Mesenchymal stem cell (in vitro differentiated cells and primary cell): ENCODE results near the gene MYOZ2.

ENCODE experiments used
- DNase-seq: peaks from one replicate; pipeline ENCODE4 v3.0.0-alpha.2; 2013
- H2AFZ ChIP-seq: one replicate; pipeline ENCODE4 v1.6.1; 2013; ENCODE audit warnings: low read depth, mild to moderate bottlenecking, control low read depth, inconsistent platforms, low read length, moderate library complexity
- H2AK5ac ChIP-seq: 2 replicates; pipeline ENCODE4 v1.6.1; 2013; ENCODE audit warnings: low read length, moderate library complexity, mild to moderate bottlenecking, inconsistent platforms; ENCODE audit not compliant: severe bottlenecking
- H2BK120ac ChIP-seq: one replicate; pipeline ENCODE4 v1.6.1; 2013; ENCODE audit warnings: low read depth, mild to moderate bottlenecking, inconsistent platforms, low read length, moderate library complexity
- H2BK12ac ChIP-seq, 2 experiments: one replicate each; pipeline ENCODE4 v1.6.1; 2013; ENCODE audit warnings: inconsistent platforms in 2 of 2, low read length in 2 of 2, mild to moderate bottlenecking in 2 of 2, moderate library complexity in 2 of 2, control low read depth in 1 of 2
- H2BK15ac ChIP-seq: one replicate; pipeline ENCODE4 v1.6.1; 2013; ENCODE audit warnings: mild to moderate bottlenecking, low read depth, inconsistent platforms; ENCODE audit not compliant: poor library complexity, severe bottlenecking
- H2BK5ac ChIP-seq: 2 replicates; pipeline ENCODE4 v1.6.1; 2013; ENCODE audit warnings: low read depth, mild to moderate bottlenecking, low read length, control low read depth, inconsistent platforms; ENCODE audit not compliant: poor library complexity, severe bottlenecking
- H3K14ac ChIP-seq, 2 experiments: one replicate each; pipeline ENCODE4 v1.6.1; 2013; ENCODE audit warnings: inconsistent platforms in 2 of 2, low read length in 2 of 2, control low read depth in 1 of 2, mild to moderate bottlenecking in 1 of 2, moderate library complexity in 1 of 2
- H3K18ac ChIP-seq, 2 experiments: one replicate each; pipeline ENCODE4 v1.6.1; 2013; ENCODE audit warnings: inconsistent platforms in 2 of 2, low read length in 2 of 2, control low read depth in 1 of 2, low read depth in 1 of 2, mild to moderate bottlenecking in 1 of 2
- H3K23ac ChIP-seq, 2 experiments: one replicate each; pipeline ENCODE4 v1.6.1; 2013; ENCODE audit warnings: inconsistent platforms in 2 of 2, low read length in 2 of 2, mild to moderate bottlenecking in 2 of 2, moderate library complexity in 2 of 2, control low read depth in 1 of 2
- H3K27ac ChIP-seq: 2 replicates; pipeline ENCODE4 v1.5.1; 2013; ENCODE audit warnings: mild to moderate bottlenecking, moderate library complexity, low read length, control low read depth, inconsistent platforms; ENCODE audit not compliant: poor library complexity, severe bottlenecking
- H3K27me3 ChIP-seq, 2 experiments: 2 replicates each; pipeline versions ENCODE4 v1.6.1 to v1.7.0; 2013; ENCODE audit warnings: low read length in 2 of 2, mild to moderate bottlenecking in 2 of 2, moderate library complexity in 2 of 2, control low read depth in 1 of 2, inconsistent platforms in 1 of 2; ENCODE audit not compliant: control insufficient read depth in 1 of 2, insufficient read depth in 1 of 2
- H3K36me3 ChIP-seq, 2 experiments: 2 replicates each; pipeline versions ENCODE4 v1.6.1 to v1.7.0; 2013; ENCODE audit warnings: low read length in 2 of 2, control low read depth in 1 of 2, inconsistent platforms in 1 of 2, low read depth in 1 of 2, mild to moderate bottlenecking in 1 of 2; ENCODE audit not compliant: insufficient read depth in 2 of 2, control insufficient read depth in 1 of 2
- H3K4ac ChIP-seq, 2 experiments: one replicate each; pipeline ENCODE4 v1.6.1; 2013; ENCODE audit warnings: inconsistent platforms in 2 of 2, low read length in 2 of 2, mild to moderate bottlenecking in 2 of 2, moderate library complexity in 2 of 2, control low read depth in 1 of 2, low read depth in 1 of 2
- H3K4me1 ChIP-seq: 2 replicates; pipeline ENCODE4 v1.6.1; 2013; ENCODE audit warnings: low read depth, low read length, control low read depth; ENCODE audit not compliant: control insufficient read depth, insufficient read depth
- H3K4me2 ChIP-seq: 2 replicates; pipeline ENCODE4 v1.6.1; 2013; ENCODE audit warnings: low read length, mild to moderate bottlenecking, inconsistent platforms; ENCODE audit not compliant: poor library complexity, severe bottlenecking
- H3K4me3 ChIP-seq, 2 experiments: 2 replicates each; pipeline versions ENCODE4 v1.5.1 to v1.7.0; 2013; ENCODE audit warnings: low read length in 2 of 2, mild to moderate bottlenecking in 2 of 2, control low read depth in 1 of 2, low read depth in 1 of 2; ENCODE audit not compliant: insufficient read depth in 1 of 2
- H3K79me1 ChIP-seq: replicated peaks from 2 replicates; pipeline ENCODE4 v1.6.1; 2013; ENCODE audit warnings: mild to moderate bottlenecking, control low read depth, low read length, inconsistent platforms; ENCODE audit not compliant: poor library complexity, severe bottlenecking
- H3K9ac ChIP-seq: 2 replicates; pipeline ENCODE4 v1.7.0; 2013; ENCODE audit warnings: mild to moderate bottlenecking, low read length, moderate library complexity
- H3K9me3 ChIP-seq: 2 replicates; pipeline ENCODE4 v1.7.0; 2013; ENCODE audit warnings: mild to moderate bottlenecking, low read length; ENCODE audit not compliant: control insufficient read depth
- H4K8ac ChIP-seq: one replicate; pipeline ENCODE4 v1.6.1; 2013; ENCODE audit warnings: inconsistent platforms, mild to moderate bottlenecking, low read length, moderate library complexity
- H4K91ac ChIP-seq: one replicate; pipeline ENCODE4 v1.6.1; 2013; ENCODE audit warnings: mild to moderate bottlenecking, low read length, inconsistent platforms
- WGBS: methylation state at CpG from one replicate; pipeline ENCODE4 v1.1.7; 2013; ENCODE audit warnings: mixed read lengths; 5-methylcytosine and 5-hydroxymethylcytosine counted together

Gene MYOZ2

GRCh38 chr4:119207051-119207450, 71.4 kb downstream of the MYOZ2 start:
- Histone ChIP-seq H2BK15ac (no peak overlapping the region), H2BK5ac (no peak overlapping the region)
- WGBS: no CpG with 5 or more reads among the region's 1 CpG

DNA sequence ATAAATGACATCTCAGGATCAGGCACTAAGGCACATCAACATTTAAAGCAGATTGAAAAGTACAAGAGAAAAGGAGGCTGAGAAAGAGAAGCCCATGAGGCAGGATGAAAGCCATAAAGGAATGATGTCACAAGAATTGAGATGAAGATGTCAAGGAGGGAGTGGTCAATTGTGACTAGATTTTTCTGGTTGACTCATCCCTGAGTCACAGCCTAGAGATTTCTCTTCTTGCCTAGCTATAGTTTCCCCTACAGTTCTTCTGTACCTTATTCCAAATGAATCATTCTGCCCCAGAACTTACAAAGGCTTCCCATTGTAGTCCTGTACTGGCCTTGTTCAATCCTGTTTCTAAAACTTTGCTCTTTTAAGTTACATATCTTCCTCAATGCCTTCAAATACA, 73.4 kb downstream of the MYOZ2 start:
- Histone ChIP-seq H3K18ac (no peak overlapping the region), H2BK12ac (no peak overlapping the region), H3K36me3 (no peaks in the 10 kb centered on the region), H4K91ac (no peak overlapping the region), H2AK5ac (no peak overlapping the region), H3K4me1 (no peaks in the 10 kb centered on the region), H4K8ac (no peak overlapping the region), H3K4me2 (no peak overlapping the region), H3K9me3 (no peaks in the 10 kb centered on the region), H3K9ac (peak overlapping the region; percentile 99), H3K23ac (no peak overlapping the region), H3K4ac (no peak overlapping the region), H3K4me3 (peak overlapping the region in 1 of 2 experiments; percentile 34), H2BK15ac (no peak overlapping the region), H3K27ac (peak overlapping the region; percentile 10), H3K14ac (no peak overlapping the region), H2BK120ac (no peak overlapping the region), H2AFZ (no peak overlapping the region), H3K79me1 (peaks cover 2% of the 10 kb centered on the region), H3K27me3 (no peaks in the 10 kb centered on the region), H2BK5ac (no peak overlapping the region)
- DNase-seq: peak; percentile 96

More at GRCh38 chr4:119207051-119207450, 71.4 kb downstream of the MYOZ2 start:
- no peak overlapping the region for H3K23ac ChIP-seq
- no peak overlapping the region for H4K8ac ChIP-seq
- no peak overlapping the region for H2AK5ac ChIP-seq
- H2BK120ac ChIP-seq: no peak overlapping the region
- no peak overlapping the region for H2BK12ac ChIP-seq
- H3K36me3 ChIP-seq: no peaks in the 10 kb centered on the region
- H3K4me1 ChIP-seq: no peaks in the 10 kb centered on the region
- H3K4me3 ChIP-seq: no peak overlapping the region
- no peaks in the 10 kb centered on the region for H3K27me3 ChIP-seq
- DNase-seq: no peak
- no peak overlapping the region for H3K4ac ChIP-seq
- H4K91ac ChIP-seq: no peak overlapping the region
- H3K4me2 ChIP-seq: no peak overlapping the region
- peaks cover 2% of the 10 kb centered on the region for H3K79me1 ChIP-seq
- H3K18ac ChIP-seq: no peak overlapping the region
- H3K9ac ChIP-seq: peak overlapping the region; percentile 69
- no peak overlapping the region for H2AFZ ChIP-seq
- no peaks in the 10 kb centered on the region for H3K9me3 ChIP-seq
- H3K27ac ChIP-seq: no peak overlapping the region
- no peak overlapping the region for H3K14ac ChIP-seq

DNA sequence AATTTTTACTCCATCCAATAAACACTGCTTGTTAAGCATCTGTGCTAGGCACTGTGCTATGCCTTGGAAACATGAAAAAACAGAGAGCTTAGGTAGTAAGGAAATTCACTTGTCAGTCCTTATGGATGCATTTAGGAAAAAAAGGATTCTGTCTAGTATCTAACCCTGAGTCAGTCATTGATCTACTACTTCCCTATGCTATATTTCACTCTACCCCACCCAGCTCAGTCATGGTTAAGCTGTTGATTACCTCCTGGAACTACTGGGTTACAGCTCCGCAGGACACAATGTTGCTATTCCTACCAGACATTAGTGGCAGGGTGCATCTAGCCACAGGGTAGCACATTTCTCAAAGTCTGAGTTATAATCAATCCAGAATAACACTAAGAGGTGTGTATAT, 74.0 kb downstream of the MYOZ2 start:
- Histone ChIP-seq H2AK5ac (no peak overlapping the region), H3K79me1 (peaks cover 2% of the 10 kb centered on the region), H3K23ac (no peak overlapping the region), H3K9me3 (no peaks in the 10 kb centered on the region), H2AFZ (no peak overlapping the region), H4K91ac (peak overlapping the region; percentile 41), H2BK15ac (no peak overlapping the region), H2BK12ac (peak overlapping the region; percentile 10 to 92), H2BK5ac (no peak overlapping the region), H3K9ac (peak overlapping the region; percentile 99), H3K14ac (no peak overlapping the region), H3K4me1 (no peaks in the 10 kb centered on the region), H4K8ac (peak overlapping the region; percentile 37), H3K27me3 (no peaks in the 10 kb centered on the region), H3K27ac (peak overlapping the region; percentile 10), H3K18ac (no peak overlapping the region), H3K36me3 (no peaks in the 10 kb centered on the region), H2BK120ac (no peak overlapping the region), H3K4me2 (no peak overlapping the region), H3K4me3 (peak overlapping the region in 1 of 2 experiments; percentile 34), H3K4ac (peak overlapping the region in 1 of 2 experiments; percentile 35)
- WGBS: 45% methylated on average over 1 of the region's 1 CpG
- no peak for DNase-seq

- no peak overlapping the region for H2AFZ ChIP-seq
- peaks cover 2% of the 10 kb centered on the region for H3K79me1 ChIP-seq
- no peak overlapping the region for H2BK5ac ChIP-seq
- no peak overlapping the region for H4K91ac ChIP-seq
- H3K18ac ChIP-seq: no peak overlapping the region
- no peak overlapping the region for H2BK12ac ChIP-seq
- H2AK5ac ChIP-seq: no peak overlapping the region
- no peak overlapping the region for H3K4me2 ChIP-seq
- H2BK15ac ChIP-seq: no peak overlapping the region
- no peak overlapping the region for H3K27ac ChIP-seq
- no peak overlapping the region for H3K4ac ChIP-seq
- no peaks in the 10 kb centered on the region for H3K27me3 ChIP-seq
- peak overlapping the region in 1 of 2 experiments; percentile 87 for H3K4me3 ChIP-seq
- H3K9me3 ChIP-seq: no peaks in the 10 kb centered on the region
- H2BK120ac ChIP-seq: no peak overlapping the region
- 63% methylated on average over 4 of the region's 4 CpGs for WGBS
- H3K23ac ChIP-seq: no peak overlapping the region
- DNase-seq: peak; percentile 68
- no peaks in the 10 kb centered on the region for H3K4me1 ChIP-seq
- no peak overlapping the region for H4K8ac ChIP-seq
- H3K36me3 ChIP-seq: peaks cover 0 to 10% of the 10 kb centered on the region in 2 experiments
- H3K9ac ChIP-seq: peak overlapping the region; percentile 99
- no peak overlapping the region for H3K14ac ChIP-seq
Observed at GRCh38 chr4:119210775-119211174, 75.1 kb downstream of the MYOZ2 start.
